Measurements from ENCODE around the gene PCDHGC5. TPM values are rescaled to one million over a fixed set of nuclear protein-coding genes. Genes with fewer than 3 reads are reported as not detected.

PCDHGC5 gene
- total RNA-seq, 4 donors from 2014 or later = 1.1 to 1.7 (median 1.7) TPM

GRCh38 chr5:141519605-141520565, 31.0 kb downstream of the PCDHGC5 start:
- intact Hi-C loops (cut with DNase I; ENCODE audit: low total_unique reads) = loop anchor here (5.0 kb wide), 1 partner anchor 43 kb away; the partner anchor contains the start of gene PCDHGC3
- no peak overlapping the region for H3K4me3 ChIP-seq (ENCODE audit: low read depth, poor library complexity, severe bottlenecking)
- TF ChIP-seq CTCF (IDR thresholded peaks at IDR 0.05) (no peak), POLR2A (IDR thresholded peaks at IDR 0.05) (no peak)
- 85 to 86% methylated on average over 3 of the region's 3 CpGs for WGBS, 2 donors
- DNase-seq (ENCODE audit: low spot score in 2 of 2) = no peak

DNA sequence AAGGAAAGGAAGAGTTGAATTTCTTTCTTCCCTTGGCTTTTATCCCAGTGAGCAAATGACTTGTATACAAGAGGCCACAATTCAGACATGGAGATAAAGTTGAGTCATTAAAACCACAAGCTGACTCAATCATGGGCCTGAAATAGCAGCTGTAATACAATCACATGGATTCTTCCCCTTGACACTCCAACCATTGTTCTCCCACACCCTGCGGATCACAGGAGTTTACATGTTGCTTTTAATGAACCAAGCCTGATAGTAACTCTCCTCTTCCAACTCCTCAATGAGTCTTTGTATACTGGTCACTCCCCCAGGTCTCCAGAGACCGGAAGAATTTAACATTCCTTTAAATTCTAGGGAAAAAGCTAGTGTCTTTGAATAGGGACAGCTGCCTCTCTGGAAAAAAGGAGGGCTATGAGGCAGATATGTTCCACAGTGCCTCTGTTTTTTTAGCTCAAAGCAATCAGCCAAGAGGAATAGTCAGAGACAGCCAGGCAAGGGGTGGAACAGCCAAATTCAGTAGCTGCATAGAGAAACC, 32.4 kb downstream of the PCDHGC5 start:
- H3K4me3 ChIP-seq (ENCODE audit: low read depth, poor library complexity, severe bottlenecking) = no peak overlapping the region
- peak in 1 of 2 donors; percentile 78 for DNase-seq (ENCODE audit: low spot score in 2 of 2)
- 27 to 36% methylated on average over 2 of the region's 2 CpGs for WGBS, 2 donors
- TF ChIP-seq CTCF (IDR thresholded peaks at IDR 0.05) = no peak
- no peak for TF ChIP-seq POLR2A (IDR thresholded peaks at IDR 0.05)
- intact Hi-C loops (cut with DNase I; ENCODE audit: low total_unique reads) = loop anchor here (5.0 kb wide), 1 partner anchor 44 kb away; the partner anchor contains the start of gene PCDHGC3

DNA sequence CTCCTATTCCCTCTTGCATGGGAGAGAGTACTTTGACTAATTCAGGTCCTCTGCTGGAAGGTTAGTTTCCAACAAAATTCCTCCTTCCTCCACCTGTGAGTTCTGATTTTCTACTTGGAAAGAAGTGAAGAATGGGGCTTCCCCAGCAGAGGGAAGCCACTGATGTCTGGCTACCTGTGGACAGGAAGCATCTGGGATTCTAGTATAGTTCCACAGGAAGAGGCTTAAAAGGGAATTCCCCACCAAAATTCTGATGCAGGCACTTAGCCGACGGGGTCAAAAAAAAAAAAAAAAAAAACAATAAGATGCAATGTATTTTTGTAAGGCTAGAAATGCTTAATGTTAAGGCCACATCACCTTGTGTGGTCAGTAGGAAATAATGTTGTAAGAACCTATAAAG, 33.4 kb downstream of the PCDHGC5 start:
- intact Hi-C loops (cut with DNase I; ENCODE audit: low total_unique reads) = loop anchor here (5.0 kb wide), 1 partner anchor 45 kb away; the partner anchor contains the start of gene PCDHGC3
- no peak overlapping the region for H3K4me3 ChIP-seq (ENCODE audit: low read depth, poor library complexity, severe bottlenecking)
- WGBS, 2 donors = 36 to 41% methylated on average over 2 of the region's 2 CpGs
- DNase-seq (ENCODE audit: low spot score in 2 of 2) = peak in 1 of 2 donors; percentile 10
- TF ChIP-seq CTCF (IDR thresholded peaks at IDR 0.05) (no peak), POLR2A (IDR thresholded peaks at IDR 0.05) (no peak)

DNA sequence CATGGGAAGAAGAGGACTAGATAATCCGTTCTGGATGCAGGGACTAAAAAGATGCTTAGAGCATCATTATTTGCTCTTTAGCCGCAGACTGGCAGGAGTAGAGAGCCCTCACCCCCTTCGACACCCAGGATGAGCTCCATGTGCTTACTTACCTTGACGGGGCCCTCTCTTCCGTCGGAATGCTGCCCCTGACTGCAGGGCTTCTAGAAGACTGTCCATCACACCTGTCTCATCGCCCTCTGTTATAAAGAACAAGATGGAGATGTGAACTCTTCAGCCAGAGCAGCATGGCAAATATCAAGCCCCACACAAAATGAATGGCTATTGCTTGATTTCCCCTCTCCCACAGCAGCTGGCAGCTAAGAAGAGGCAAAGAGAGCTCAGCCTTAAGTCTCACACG, 35.1 kb downstream of the PCDHGC5 start:
- H3K4me3 ChIP-seq (ENCODE audit: low read depth, poor library complexity, severe bottlenecking) = no peak overlapping the region
- peak in 1 of 2 donors; percentile 13 for DNase-seq (ENCODE audit: low spot score in 2 of 2)
- intact Hi-C loops (cut with DNase I; ENCODE audit: low total_unique reads) = loop anchor here (5.0 kb wide), 1 partner anchor 47 kb away; the partner anchor contains the start of gene PCDHGC3
- 86 to 91% methylated on average over 8 of the region's 8 CpGs for WGBS, 2 donors
- TF ChIP-seq POLR2A (IDR thresholded peaks at IDR 0.05) = no peak
- TF ChIP-seq CTCF (IDR thresholded peaks at IDR 0.05) = no peak

- H3K4me3 ChIP-seq (ENCODE audit: low read depth, poor library complexity, severe bottlenecking) = no peak overlapping the region
- intact Hi-C loops (cut with DNase I; ENCODE audit: low total_unique reads) = loop anchor here (5.0 kb wide), 1 partner anchor 48 kb away; the partner anchor contains the start of gene PCDHGC3
- peak; percentile 84 to 96 for DNase-seq (ENCODE audit: low spot score in 2 of 2)
- TF ChIP-seq CTCF (IDR thresholded peaks at IDR 0.05) (peak in 2 of 3 donors; percentile 44 to 96), POLR2A (IDR thresholded peaks at IDR 0.05) (no peak)
- 25 to 30% methylated on average over 12 of the region's 12 CpGs for WGBS, 2 donors
These were observed 36.0 kb downstream of the PCDHGC5 start for GRCh38 chr5:141524604-141525597.

All from lower leg skin (tissue), 4 donors.